Esophagus muscularis mucosa (tissue), 4 donors: Measurements from ENCODE around the gene MAML1. TPM values are rescaled to one million over a fixed set of nuclear protein-coding genes. Genes with fewer than 3 reads are reported as not detected.

Source experiments
- DNase-seq: peaks from one replicate; pipeline ENCODE4 v3.0.0-alpha.2; 2017; ENCODE audit errors: extremely low spot score
- H3K27ac ChIP-seq, 4 donors: fragments of 200-600 bp; sonication (generic); replicated peaks in 1 of 4; 1 replicate in 3 of 4; 2 replicates in 1 of 4; pipeline ENCODE4 v1.5.1; 2016 to 2019; ENCODE audit warnings: mild to moderate bottlenecking in 1 of 4
- H3K27me3 ChIP-seq, 4 donors: fragments of 200-600 bp; sonication (generic); one replicate each; pipeline versions ENCODE4 v1.5.1 to v1.6.0; 2016 to 2019
- H3K36me3 ChIP-seq, 4 donors: fragments of 200-600 bp; sonication (generic); one replicate each; pipeline ENCODE4 v1.5.1; 2016 to 2019
- H3K4me1 ChIP-seq, 4 donors: fragments of 200-600 bp; sonication (generic); one replicate each; pipeline ENCODE4 v1.5.1; 2016 to 2019
- H3K4me3 ChIP-seq, 4 donors: fragments of 200-600 bp; sonication (generic); 1 replicate in 2 of 4; 2 replicates in 2 of 4; pipeline ENCODE4 v1.5.1; 2016 to 2019; ENCODE audit warnings: mild to moderate bottlenecking in 4 of 4, moderate library complexity in 1 of 4
- H3K9me3 ChIP-seq, 4 donors: fragments of 200-600 bp; sonication (generic); 1 replicate in 3 of 4; 2 replicates in 1 of 4; pipeline ENCODE4 v1.5.1; 2016 to 2019
- EP300 ChIP-seq: sonication (generic); formaldehyde crosslinking; IDR thresholded peaks from one replicate; pipeline ENCODE4 v1.6.1; 2017; ENCODE audit warnings: antibody characterized with exemption
- POLR2A ChIP-seq: fragments of 450-650 bp; IDR thresholded peaks from one replicate; pipeline ENCODE4 v1.6.1; 2017; ENCODE audit warnings: antibody characterized with exemption, moderate library complexity, mild to moderate bottlenecking, low read depth
- POLR2AphosphoS5 ChIP-seq, 2 donors: sonication (generic); formaldehyde crosslinking; IDR thresholded peaks; one replicate each; pipeline ENCODE4 v1.6.1; 2017; ENCODE audit warnings: antibody characterized with exemption in 2 of 2
- WGBS: methylation state at CpG from one replicate; pipeline ENCODE4 v1.1.5; 2018; 5-methylcytosine and 5-hydroxymethylcytosine counted together
- intact Hi-C: fragments of 100-400 bp; cut with DNase I; formaldehyde crosslinking; loops from one replicate; pipeline ENCODE4 v1.15.1; 2023
- total RNA-seq, 4 donors: library from RNA; depleted of rRNA; stranded (reverse); fragments of >200 nt; gene quantifications; one replicate each; pipeline versions ENCODE4 v1.1.0 to v1.2.1, GENCODE V29; 2016
- TF ChIP-seq, protein P1 (sequence below), 3 experiments: fragments of 200-600 bp in 2 of 3; fragments of 450-650 bp in 1 of 3; sonication (generic) in 2 of 3; IDR thresholded peaks; one replicate each; pipeline ENCODE4 v1.5.1; 2017 to 2019; ENCODE audit warnings: antibody characterized with exemption in 3 of 3, mild to moderate bottlenecking in 2 of 3, moderate library complexity in 1 of 3

The MAML1 gene
- total RNA-seq, 4 donors from 2014 or later: 21.4 to 60.9 (median 36.4) TPM

DNA sequence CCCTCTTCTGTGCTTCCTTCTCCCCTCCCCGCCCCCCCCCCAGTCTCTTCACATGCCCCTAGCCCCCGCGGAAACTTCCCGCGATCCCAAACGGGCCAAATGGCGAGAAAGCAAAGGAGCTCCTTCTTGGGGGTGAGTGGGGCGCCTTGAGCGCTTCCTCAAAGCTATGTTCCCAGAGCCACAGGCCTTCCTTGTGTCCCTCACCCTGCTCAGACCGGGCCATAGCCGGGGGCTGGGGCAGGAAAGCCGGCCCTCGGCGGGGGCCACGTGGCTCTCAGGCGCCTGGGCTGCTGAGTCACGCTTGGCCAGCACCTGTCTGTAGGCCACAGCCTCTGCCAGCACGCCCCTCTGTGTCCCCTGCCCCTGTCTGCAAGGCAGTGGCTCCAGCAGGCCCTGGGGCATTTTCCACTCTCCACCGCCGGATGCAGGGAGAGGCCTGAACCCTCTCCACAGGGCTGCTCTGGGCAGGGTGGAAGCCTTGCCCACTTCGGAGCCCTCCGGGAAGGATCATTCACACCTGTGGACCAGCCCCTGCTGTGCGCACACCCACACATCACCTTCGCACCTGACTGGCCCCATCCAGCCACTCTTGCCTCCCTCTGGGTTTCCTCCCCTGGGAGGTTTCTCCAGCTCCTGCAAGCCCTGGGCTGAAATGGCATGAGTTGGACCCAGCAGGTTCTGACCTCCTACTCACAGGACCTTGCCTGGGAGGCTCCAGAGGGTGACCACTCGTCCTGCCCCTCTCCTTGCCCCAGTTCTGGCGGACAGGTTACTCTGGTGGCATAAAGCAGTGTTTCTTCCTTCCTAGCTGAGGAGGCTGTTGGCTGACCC is 86.9 kb downstream of the MAML1 start:
- Histone ChIP-seq H3K9me3 (no peaks in the 10 kb centered on the region), H3K36me3 (peaks cover 12 to 27% (median 23%) of the 10 kb centered on the region in 4 donors), H3K4me1 (peaks cover 56 to 73% (median 71%) of the 10 kb centered on the region in 4 donors), H3K27me3 (no peaks in the 10 kb centered on the region), H3K4me3 (peak overlapping the region; percentile 93 to 100 (median 96)), H3K27ac (peak overlapping the region; percentile 99 to 100 (median 100))
- 56% methylated on average over 6 of the region's 26 CpGs for WGBS
- intact Hi-C loops: loop anchor here (5.0 kb wide), 1 partner anchor 38 kb away; the partner anchor contains the start of gene MRNIP
- no peak for TF ChIP-seq EP300
- peak in 1 of 2 donors; percentile 2 for TF ChIP-seq POLR2AphosphoS5 (IDR thresholded peaks at IDR 0.05)
- DNase-seq: no peak

DNA sequence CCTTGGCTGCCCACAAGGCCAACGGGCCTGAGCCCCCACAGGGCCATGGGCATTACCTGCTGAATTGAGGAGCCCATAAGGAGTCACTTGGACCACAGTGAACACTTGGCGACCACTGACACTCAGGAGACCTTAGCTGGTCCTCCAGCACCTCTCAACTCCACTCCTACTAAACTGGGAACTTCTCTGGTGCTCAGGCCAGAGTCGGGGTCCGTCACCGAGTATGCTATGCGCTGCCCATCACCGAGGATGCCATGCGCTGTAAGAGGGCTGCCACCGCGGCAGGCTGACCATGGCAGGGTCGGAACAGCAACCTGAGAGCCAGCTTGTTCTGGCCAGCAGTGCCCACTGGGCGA is 87.5 kb downstream of the MAML1 start:
- 43% methylated on average over 2 of the region's 12 CpGs for WGBS
- Histone ChIP-seq H3K27ac (peak overlapping the region; percentile 99 to 100 (median 100)), H3K36me3 (peaks cover 18 to 33% (median 29%) of the 10 kb centered on the region in 4 donors), H3K27me3 (no peaks in the 10 kb centered on the region), H3K9me3 (no peaks in the 10 kb centered on the region), H3K4me1 (peaks cover 62 to 78% (median 77%) of the 10 kb centered on the region in 4 donors), H3K4me3 (peak overlapping the region; percentile 93 to 100 (median 96))
- TF ChIP-seq POLR2AphosphoS5 (IDR thresholded peaks at IDR 0.05) (no peak), EP300 (no peak), POLR2A (no peak)
- TF ChIP-seq, protein P1, sequence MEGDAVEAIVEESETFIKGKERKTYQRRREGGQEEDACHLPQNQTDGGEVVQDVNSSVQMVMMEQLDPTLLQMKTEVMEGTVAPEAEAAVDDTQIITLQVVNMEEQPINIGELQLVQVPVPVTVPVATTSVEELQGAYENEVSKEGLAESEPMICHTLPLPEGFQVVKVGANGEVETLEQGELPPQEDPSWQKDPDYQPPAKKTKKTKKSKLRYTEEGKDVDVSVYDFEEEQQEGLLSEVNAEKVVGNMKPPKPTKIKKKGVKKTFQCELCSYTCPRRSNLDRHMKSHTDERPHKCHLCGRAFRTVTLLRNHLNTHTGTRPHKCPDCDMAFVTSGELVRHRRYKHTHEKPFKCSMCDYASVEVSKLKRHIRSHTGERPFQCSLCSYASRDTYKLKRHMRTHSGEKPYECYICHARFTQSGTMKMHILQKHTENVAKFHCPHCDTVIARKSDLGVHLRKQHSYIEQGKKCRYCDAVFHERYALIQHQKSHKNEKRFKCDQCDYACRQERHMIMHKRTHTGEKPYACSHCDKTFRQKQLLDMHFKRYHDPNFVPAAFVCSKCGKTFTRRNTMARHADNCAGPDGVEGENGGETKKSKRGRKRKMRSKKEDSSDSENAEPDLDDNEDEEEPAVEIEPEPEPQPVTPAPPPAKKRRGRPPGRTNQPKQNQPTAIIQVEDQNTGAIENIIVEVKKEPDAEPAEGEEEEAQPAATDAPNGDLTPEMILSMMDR (IDR thresholded peaks at IDR 0.05): no peak
- intact Hi-C loops: loop anchor here (5.0 kb wide), 1 partner anchor 37 kb away; the partner anchor contains the start of gene MRNIP
- DNase-seq: no peak

DNA sequence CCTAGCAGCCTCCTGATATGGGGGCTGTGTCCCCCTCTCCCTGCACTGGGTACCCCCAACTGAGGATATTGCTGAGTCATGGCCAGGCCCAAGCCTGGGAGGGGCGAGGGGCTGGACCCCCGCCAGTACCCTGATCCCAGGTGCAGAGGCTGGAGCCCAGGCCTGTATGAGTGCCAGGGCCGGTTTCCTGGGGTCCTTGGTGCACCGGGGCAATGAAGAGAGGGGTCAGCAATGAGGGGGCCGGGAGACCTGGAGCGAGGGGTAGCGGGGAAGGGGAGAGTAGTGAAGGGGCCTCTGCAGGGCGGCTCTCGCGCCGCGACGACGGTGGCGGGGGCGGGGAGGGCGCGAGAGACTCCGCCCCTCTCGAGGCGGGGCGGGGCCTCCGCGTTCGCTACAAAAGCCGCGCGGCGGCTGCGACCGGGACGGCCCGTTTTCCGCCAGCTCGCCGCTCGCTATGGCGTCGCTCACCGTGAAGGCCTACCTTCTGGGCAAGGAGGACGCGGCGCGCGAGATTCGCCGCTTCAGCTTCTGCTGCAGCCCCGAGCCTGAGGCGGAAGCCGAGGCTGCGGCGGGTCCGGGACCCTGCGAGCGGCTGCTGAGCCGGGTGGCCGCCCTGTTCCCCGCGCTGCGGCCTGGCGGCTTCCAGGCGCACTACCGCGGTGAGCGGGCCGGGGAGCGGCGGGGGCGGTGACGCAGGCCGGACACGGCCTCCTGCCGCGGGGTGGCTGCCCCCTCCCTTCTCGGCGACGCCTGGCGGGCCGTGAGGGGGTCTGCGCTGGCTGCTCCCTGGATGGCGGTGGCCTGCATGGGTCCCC is 88.1 kb downstream of the MAML1 start, which contains the start of gene SQSTM1:
SQSTM1 (plus strand) TSS at position 423 of the 815 bp plus-strand sequence; CDS start at position 455, 32 bp downstream.
- intact Hi-C loops: loop anchor here (5.0 kb wide), 1 partner anchor 37 kb away; the partner anchor contains the start of gene MRNIP
- H3K27me3 ChIP-seq: no peaks in the 10 kb centered on the region
- peak; percentile 93 for DNase-seq

DNA sequence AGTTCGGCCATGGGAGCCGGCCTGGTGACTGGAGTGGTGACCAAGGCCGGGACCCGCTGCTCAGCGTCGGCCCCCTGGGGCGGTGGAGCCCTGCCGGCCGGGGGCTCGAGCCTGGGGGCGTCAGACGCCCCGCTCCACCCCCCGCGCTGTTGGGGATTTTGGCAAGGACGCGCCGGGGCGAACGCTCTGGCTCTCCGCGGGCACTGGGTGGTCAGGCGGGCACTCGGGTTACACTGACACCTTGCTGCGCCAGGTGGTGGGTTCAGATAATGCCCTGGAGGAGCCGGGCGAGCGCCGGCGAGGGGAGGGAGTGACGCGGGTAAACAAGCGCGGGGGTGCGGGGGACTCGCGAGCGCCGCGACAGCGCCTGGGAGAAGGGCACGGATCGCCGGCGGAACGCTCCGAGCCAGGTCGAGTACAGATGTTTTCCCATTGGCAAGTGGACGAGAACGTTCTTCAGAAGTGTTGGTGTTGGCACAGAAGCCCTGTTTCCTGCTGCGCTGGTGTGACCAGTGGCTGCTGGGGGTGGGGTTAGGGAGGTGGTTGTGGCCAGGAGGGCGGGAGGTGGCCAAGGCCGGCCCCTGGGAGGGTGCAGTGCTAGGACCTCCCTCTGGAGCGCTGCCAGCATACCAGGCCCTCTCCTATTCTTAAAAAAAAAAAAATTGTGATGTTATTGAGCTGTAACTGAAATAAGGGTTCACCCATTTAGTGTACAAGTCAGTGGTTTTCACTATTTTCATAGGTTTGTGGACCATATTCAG is 88.9 kb downstream of the MAML1 start:
- H3K4me3 ChIP-seq: peak overlapping the region; percentile 93 to 100 (median 96)
- TF ChIP-seq POLR2AphosphoS5 (IDR thresholded peaks at IDR 0.05) (peak; percentile 97 to 98), POLR2A (peak; percentile 42)
- TF ChIP-seq, protein P1 (IDR thresholded peaks at IDR 0.05): no peak
- WGBS: 0% methylated on average over 4 of the region's 54 CpGs
- H3K27me3 ChIP-seq: no peaks in the 10 kb centered on the region
- peak; percentile 98 for DNase-seq
- H3K36me3 ChIP-seq: peaks cover 32 to 47% (median 42%) of the 10 kb centered on the region in 4 donors
- intact Hi-C loops: loop anchor here (5.0 kb wide), 1 partner anchor 36 kb away; the partner anchor contains the start of gene MRNIP
- no peaks in the 10 kb centered on the region for H3K9me3 ChIP-seq
- H3K27ac ChIP-seq: peak overlapping the region; percentile 99 to 100 (median 100)
- peaks cover 67 to 89% (median 88%) of the 10 kb centered on the region in 4 donors for H3K4me1 ChIP-seq

More for the DNA sequence above, 88.1 kb downstream of the MAML1 start, which contains the start of gene SQSTM1:
- H3K27ac ChIP-seq: peak within 1 kb of the TSS; percentile 99 to 100 (median 100)
- peaks cover 62 to 84% (median 83%) of the 10 kb centered on the region in 4 donors for H3K4me1 ChIP-seq
- peak within 1 kb of the TSS; percentile 93 to 100 (median 96) for H3K4me3 ChIP-seq
- peaks cover 24 to 39% (median 34%) of the 10 kb centered on the region in 4 donors for H3K36me3 ChIP-seq
- TF ChIP-seq POLR2AphosphoS5 (IDR thresholded peaks at IDR 0.05) (peak; percentile 96 to 100), POLR2A (peak; percentile 93)
- TF ChIP-seq, protein P1 (IDR thresholded peaks at IDR 0.05): no peak
- 0% methylated on average over 16 of the region's 81 CpGs for WGBS
- H3K9me3 ChIP-seq: no peaks in the 10 kb centered on the region
